GM23248 (cell line): ENCODE data around the gene INHBB. TPM values are rescaled to one million over a fixed set of nuclear protein-coding genes. Genes with fewer than 3 reads are reported as not detected.

Experiments
- DNase-seq: peaks from one replicate; pipeline ENCODE4 v3.0.0-alpha.2; 2015
- H2AFZ ChIP-seq: fragments of 200-600 bp; sonication (generic); 2 replicates; pipeline ENCODE4 v1.6.1; 2016; ENCODE audit warnings: antibody characterized with exemption
- H3F3A ChIP-seq: fragments of 200-600 bp; sonication (generic); 2 replicates; pipeline ENCODE4 v1.6.1; 2016; ENCODE audit warnings: mild to moderate bottlenecking, antibody characterized with exemption, mixed run types; ENCODE audit not compliant: insufficient read depth
- H3K27ac ChIP-seq: fragments of 200-600 bp; sonication (generic); 2 replicates; pipeline ENCODE4 v1.5.1; 2016; ENCODE audit warnings: mild to moderate bottlenecking
- H3K27me3 ChIP-seq: fragments of 200-600 bp; sonication (generic); replicated peaks from 2 replicates; pipeline ENCODE4 v1.6.1; 2016; ENCODE audit warnings: mild to moderate bottlenecking; ENCODE audit not compliant: insufficient read depth
- H3K36me3 ChIP-seq: fragments of 200-600 bp; sonication (generic); 2 replicates; pipeline ENCODE4 v1.6.1; 2016; ENCODE audit warnings: low read depth, mild to moderate bottlenecking
- H3K4me1 ChIP-seq: fragments of 200-600 bp; sonication (generic); 2 replicates; pipeline ENCODE4 v1.6.1; 2016; ENCODE audit warnings: mild to moderate bottlenecking; ENCODE audit not compliant: insufficient read depth
- H3K4me2 ChIP-seq: fragments of 200-600 bp; sonication (generic); one replicate; pipeline ENCODE4 v1.6.1; 2016; ENCODE audit warnings: mild to moderate bottlenecking; ENCODE audit not compliant: unreplicated experiment
- H3K4me3 ChIP-seq: fragments of 200-600 bp; sonication (generic); 2 replicates; pipeline ENCODE4 v1.5.1; 2016; ENCODE audit warnings: mild to moderate bottlenecking
- H3K79me2 ChIP-seq: fragments of 200-600 bp; sonication (generic); 2 replicates; pipeline ENCODE4 v1.6.1; 2016; ENCODE audit warnings: mild to moderate bottlenecking; ENCODE audit not compliant: insufficient read depth
- H3K9ac ChIP-seq: fragments of 200-600 bp; sonication (generic); 2 replicates; pipeline ENCODE4 v1.6.1; 2016; ENCODE audit warnings: mild to moderate bottlenecking
- H3K9me2 ChIP-seq: fragments of 200-600 bp; sonication (generic); 2 replicates; pipeline ENCODE4 v1.6.1; 2016; ENCODE audit warnings: mixed run types, mild to moderate bottlenecking, moderate library complexity; ENCODE audit not compliant: insufficient read depth
- H3K9me3 ChIP-seq: fragments of 200-600 bp; sonication (generic); one replicate; pipeline ENCODE4 v1.6.1; 2017; ENCODE audit warnings: low read depth
- H4K20me1 ChIP-seq: fragments of 200-600 bp; sonication (generic); 2 replicates; pipeline ENCODE4 v1.6.0; 2016; ENCODE audit not compliant: insufficient read depth
- EZH2 ChIP-seq: fragments of 200-600 bp; sonication (generic); IDR thresholded peaks from 2 replicates; pipeline ENCODE4 v1.6.1; 2018; ENCODE audit warnings: antibody characterized with exemption, mild to moderate bottlenecking; ENCODE audit not compliant: insufficient read depth, poor library complexity, severe bottlenecking
- EZH2phosphoT487 ChIP-seq: fragments of 200-600 bp; sonication (generic); IDR thresholded peaks from 2 replicates; pipeline ENCODE4 v1.6.1; 2018; ENCODE audit warnings: antibody characterized with exemption, moderate library complexity, mild to moderate bottlenecking, low read depth; ENCODE audit not compliant: insufficient read depth
- WGBS, 2 experiments: methylation state at CpG; one replicate each; pipeline ENCODE4 v1.1.6; 2015 to 2017; ENCODE audit warnings: low lambda C conversion rate in 2 of 2, low coverage in 1 of 2; ENCODE audit errors: missing lambda C conversion rate in 2 of 2; 5-methylcytosine and 5-hydroxymethylcytosine counted together
- in situ Hi-C: fragments of 300-500 bp; cut with MboI; formaldehyde crosslinking; loops from 2 replicates; pipeline ENCODE4 v1.15.0; 2020
- polyA plus RNA-seq: library from polyadenylated mRNA; unstranded; fragments of >200 nt; fragmentation: Nextera tagmentation; extraction: Ambion mirVana; gene quantifications from 2 replicates; pipeline ENCODE4 v1.2.1, GENCODE V29; 2016
- total RNA-seq: library from RNA; depleted of rRNA; stranded (reverse); fragments of >200 nt; shearing (Covaris generic); gene quantifications from 2 replicates; pipeline ENCODE4 v1.2.3, GENCODE V29; 2014

Gene INHBB
- total and polyA plus RNA-seq, 2 experiments from 2014 or later = 0.49 to 5.6 TPM

GRCh38 chr2:120362926-120363325, 17.0 kb downstream of the INHBB start:
- DNase-seq = no peak
- Histone ChIP-seq H3K9me2 (no peaks in the 10 kb centered on the region), H2AFZ (no peak overlapping the region), H3K36me3 (no peaks in the 10 kb centered on the region), H3K9ac (no peak overlapping the region), H4K20me1 (no peaks in the 10 kb centered on the region), H3K27ac (no peak overlapping the region), H3K27me3 (peaks cover 1% of the 10 kb centered on the region), H3K4me2 (no peak overlapping the region), H3K9me3 (no peaks in the 10 kb centered on the region), H3F3A (no peaks in the 10 kb centered on the region), H3K4me1 (no peaks in the 10 kb centered on the region), H3K4me3 (no peak overlapping the region), H3K79me2 (no peaks in the 10 kb centered on the region)
- 62 to 75% methylated on average over 11 of the region's 11 CpGs for WGBS, 2 experiments
- in situ Hi-C loops = no loop called here
- TF ChIP-seq EZH2 (no peak), EZH2phosphoT487 (no peak)

- H3K4me2 ChIP-seq = no peak overlapping the region
- no peak overlapping the region for H2AFZ ChIP-seq
- no peak for DNase-seq
- no peak overlapping the region for H3K4me3 ChIP-seq
- H3K9me3 ChIP-seq = no peaks in the 10 kb centered on the region
- 69 to 76% methylated on average over 13 of the region's 13 CpGs for WGBS, 2 experiments
- no peaks in the 10 kb centered on the region for H3K79me2 ChIP-seq
- no peak overlapping the region for H3K27ac ChIP-seq
- H3K9ac ChIP-seq = no peak overlapping the region
- no peaks in the 10 kb centered on the region for H3K9me2 ChIP-seq
- H3K36me3 ChIP-seq = no peaks in the 10 kb centered on the region
- no peak for TF ChIP-seq EZH2phosphoT487
- no peak for TF ChIP-seq EZH2
- no peaks in the 10 kb centered on the region for H3K4me1 ChIP-seq
- in situ Hi-C loops = no loop called here
- H3F3A ChIP-seq = no peaks in the 10 kb centered on the region
- no peaks in the 10 kb centered on the region; the same call in none of the 2 replicates for H3K27me3 ChIP-seq
- H4K20me1 ChIP-seq = no peaks in the 10 kb centered on the region
These were observed 19.4 kb downstream of the INHBB start for GRCh38 chr2:120365236-120365793.

- no peak overlapping the region for H3K27ac ChIP-seq
- H3K27me3 ChIP-seq = no peaks in the 10 kb centered on the region; the same call in 1 of the 2 replicates
- 75 to 76% methylated on average over 11 of the region's 11 CpGs for WGBS, 2 experiments
- DNase-seq = no peak
- H3K36me3 ChIP-seq = no peaks in the 10 kb centered on the region
- TF ChIP-seq EZH2 (no peak), EZH2phosphoT487 (no peak)
- H3K9ac ChIP-seq = no peak overlapping the region
- H3K9me3 ChIP-seq = no peaks in the 10 kb centered on the region
- H3K79me2 ChIP-seq = no peaks in the 10 kb centered on the region
- no peaks in the 10 kb centered on the region for H3F3A ChIP-seq
- no peaks in the 10 kb centered on the region for H3K4me1 ChIP-seq
- no peak overlapping the region for H2AFZ ChIP-seq
- H3K4me2 ChIP-seq = no peak overlapping the region
- H3K9me2 ChIP-seq = no peaks in the 10 kb centered on the region
- in situ Hi-C loops = no loop called here
- no peaks in the 10 kb centered on the region for H4K20me1 ChIP-seq
- no peak overlapping the region for H3K4me3 ChIP-seq
These were observed 20.8 kb downstream of the INHBB start for GRCh38 chr2:120366698-120367097.

- Histone ChIP-seq H3K79me2 (no peaks in the 10 kb centered on the region), H3K9me3 (no peaks in the 10 kb centered on the region), H4K20me1 (no peaks in the 10 kb centered on the region), H3K27me3 (no peaks in the 10 kb centered on the region; the same call in 1 of the 2 replicates), H2AFZ (no peak overlapping the region), H3K27ac (no peak overlapping the region), H3K4me1 (no peaks in the 10 kb centered on the region), H3K36me3 (no peaks in the 10 kb centered on the region), H3K4me3 (no peak overlapping the region), H3K9ac (no peak overlapping the region), H3F3A (no peaks in the 10 kb centered on the region), H3K9me2 (no peaks in the 10 kb centered on the region), H3K4me2 (no peak overlapping the region)
- in situ Hi-C loops = no loop called here
- WGBS, 2 experiments = 66 to 70% methylated on average over 8 of the region's 8 CpGs
- DNase-seq = no peak
- no peak for TF ChIP-seq EZH2
- no peak for TF ChIP-seq EZH2phosphoT487
These were observed 21.3 kb downstream of the INHBB start for GRCh38 chr2:120367221-120367620.

- H3K4me1 ChIP-seq = no peaks in the 10 kb centered on the region
- 43 to 45% methylated on average over 5 of the region's 5 CpGs for WGBS, 2 experiments
- no peak overlapping the region for H3K27ac ChIP-seq
- H3K36me3 ChIP-seq = no peaks in the 10 kb centered on the region
- H4K20me1 ChIP-seq = no peaks in the 10 kb centered on the region
- no peaks in the 10 kb centered on the region for H3K9me2 ChIP-seq
- no peak overlapping the region for H3K4me2 ChIP-seq
- no peaks in the 10 kb centered on the region for H3F3A ChIP-seq
- H3K9ac ChIP-seq = no peak overlapping the region
- in situ Hi-C loops = no loop called here
- no peak overlapping the region for H2AFZ ChIP-seq
- TF ChIP-seq EZH2phosphoT487 (no peak), EZH2 (no peak)
- peak; percentile 10 for DNase-seq
- no peaks in the 10 kb centered on the region for H3K27me3 ChIP-seq
- H3K79me2 ChIP-seq = no peaks in the 10 kb centered on the region
- no peaks in the 10 kb centered on the region for H3K9me3 ChIP-seq
- no peak overlapping the region for H3K4me3 ChIP-seq
These were observed 21.7 kb downstream of the INHBB start for GRCh38 chr2:120367649-120368048.
